Ectodermal cell (in vitro differentiated cells): ENCODE measurements around the gene AATF.
"Not testable (repeated sequence)": the region's sequence is repeated elsewhere in the genome, so short reads cannot be mapped to it uniquely, and the experiment has no call there.

Experiments
- H3K27ac ChIP-seq: 2 replicates; pipeline ENCODE4 v1.7.0; 2013; ENCODE audit warnings: mild to moderate bottlenecking, low read depth, low read length; ENCODE audit not compliant: insufficient read depth, poor library complexity, severe bottlenecking
- H3K27me3 ChIP-seq: 2 replicates; pipeline ENCODE4 v1.7.0; 2013; ENCODE audit warnings: mild to moderate bottlenecking, low read length; ENCODE audit not compliant: insufficient read depth, control insufficient read depth, poor library complexity, severe bottlenecking
- H3K36me3 ChIP-seq: one replicate; pipeline ENCODE4 v1.7.0; 2013; ENCODE audit warnings: low read length; ENCODE audit not compliant: control insufficient read depth, insufficient read depth
- H3K4me1 ChIP-seq: one replicate; pipeline ENCODE4 v1.7.0; 2013; ENCODE audit warnings: low read length; ENCODE audit not compliant: control insufficient read depth, insufficient read depth
- H3K4me3 ChIP-seq: 2 replicates; pipeline ENCODE4 v1.7.0; 2013; ENCODE audit warnings: low read depth, low read length, control low read depth; ENCODE audit not compliant: insufficient read depth
- H3K9me3 ChIP-seq: 2 replicates; pipeline ENCODE4 v1.7.0; 2013; ENCODE audit warnings: mild to moderate bottlenecking, low read length, moderate library complexity; ENCODE audit not compliant: control insufficient read depth
- WGBS, 2 experiments: methylation state at CpG; one replicate each; pipeline ENCODE4 v1.1.7; 2013; ENCODE audit warnings: missing lambda C conversion rate in 2 of 2; 5-methylcytosine and 5-hydroxymethylcytosine counted together

AATF gene

DNA sequence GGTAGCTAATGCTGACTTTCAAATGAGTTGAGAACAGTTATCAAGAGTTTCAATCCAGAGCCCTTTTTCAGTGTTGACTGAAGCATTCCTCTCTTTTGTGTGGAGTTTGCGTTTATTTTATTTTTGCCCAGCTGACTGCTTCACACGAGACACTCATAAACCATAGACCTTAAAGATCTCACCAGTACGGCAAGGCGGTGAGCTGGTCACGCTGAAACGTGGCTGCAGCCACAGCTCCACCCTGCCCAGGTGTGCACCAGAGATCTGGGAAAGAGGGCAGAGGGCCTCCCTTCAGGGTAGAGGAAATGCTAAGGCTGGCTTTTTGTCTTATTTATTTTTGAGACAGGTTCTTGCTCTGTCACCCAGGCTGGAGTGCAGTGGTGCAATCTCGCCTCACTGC lies 112.2 kb downstream of the AATF start:
- 90 to 94% methylated on average over 7 of the region's 7 CpGs for WGBS, 2 experiments
- H3K4me3 ChIP-seq = no peak overlapping the region
- no peak overlapping the region for H3K27ac ChIP-seq
- H3K36me3 ChIP-seq = no peaks in the 10 kb centered on the region
- H3K9me3 ChIP-seq = no peaks in the 10 kb centered on the region
- peaks cover 11% of the 10 kb centered on the region for H3K4me1 ChIP-seq
- no peaks in the 10 kb centered on the region for H3K27me3 ChIP-seq

DNA sequence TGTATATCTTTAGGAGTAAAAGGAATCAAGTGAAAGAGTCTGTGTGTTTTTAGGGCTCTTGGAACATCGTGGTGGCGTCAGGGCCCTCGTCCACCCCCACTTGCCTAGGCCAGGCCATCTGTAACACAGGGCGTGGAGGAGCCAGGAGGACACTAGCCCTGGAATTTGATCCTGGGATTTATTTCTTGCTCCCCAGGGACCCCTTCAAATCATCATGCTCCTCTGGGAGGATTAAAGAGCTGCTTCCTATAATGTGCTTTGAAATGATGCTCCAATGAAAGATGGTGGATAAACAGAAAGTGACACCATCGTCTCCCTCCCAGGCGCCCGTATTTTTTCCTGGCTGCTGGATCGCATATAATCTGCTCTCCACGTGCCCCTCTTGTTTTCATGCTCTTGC lies 113.3 kb downstream of the AATF start:
- Histone ChIP-seq H3K9me3 (no peaks in the 10 kb centered on the region), H3K27ac (no peak overlapping the region), H3K27me3 (no peaks in the 10 kb centered on the region), H3K36me3 (no peaks in the 10 kb centered on the region), H3K4me3 (no peak overlapping the region), H3K4me1 (peaks cover 17% of the 10 kb centered on the region)
- 85 to 87% methylated on average over 9 of the region's 9 CpGs for WGBS, 2 experiments

DNA sequence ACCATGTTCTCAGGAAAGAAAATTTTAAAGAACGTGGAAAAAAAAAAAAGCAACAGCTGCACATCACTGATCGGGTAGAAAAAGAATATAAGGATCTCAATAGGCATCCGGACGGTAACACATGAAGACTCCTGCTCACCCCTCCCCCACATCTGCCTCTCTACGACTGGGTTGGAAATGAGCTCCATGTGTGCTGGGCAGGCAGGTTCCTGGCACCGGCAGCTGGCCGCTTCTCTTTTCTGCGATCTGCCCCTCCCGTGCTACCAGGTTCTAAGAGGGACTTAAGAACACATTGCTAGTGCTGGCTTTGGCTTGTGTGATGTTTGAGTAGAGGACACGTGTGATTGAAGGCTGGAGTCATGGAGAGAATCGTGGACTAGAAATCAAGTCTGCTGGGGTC lies 115.5 kb downstream of the AATF start:
- H3K27me3 ChIP-seq = no peaks in the 10 kb centered on the region
- no peak overlapping the region for H3K4me3 ChIP-seq
- no peaks in the 10 kb centered on the region for H3K9me3 ChIP-seq
- H3K4me1 ChIP-seq = peaks cover 17% of the 10 kb centered on the region
- 84% methylated on average over 11 of the region's 11 CpGs for WGBS, 2 experiments
- H3K36me3 ChIP-seq = no peaks in the 10 kb centered on the region
- H3K27ac ChIP-seq = no peak overlapping the region

DNA sequence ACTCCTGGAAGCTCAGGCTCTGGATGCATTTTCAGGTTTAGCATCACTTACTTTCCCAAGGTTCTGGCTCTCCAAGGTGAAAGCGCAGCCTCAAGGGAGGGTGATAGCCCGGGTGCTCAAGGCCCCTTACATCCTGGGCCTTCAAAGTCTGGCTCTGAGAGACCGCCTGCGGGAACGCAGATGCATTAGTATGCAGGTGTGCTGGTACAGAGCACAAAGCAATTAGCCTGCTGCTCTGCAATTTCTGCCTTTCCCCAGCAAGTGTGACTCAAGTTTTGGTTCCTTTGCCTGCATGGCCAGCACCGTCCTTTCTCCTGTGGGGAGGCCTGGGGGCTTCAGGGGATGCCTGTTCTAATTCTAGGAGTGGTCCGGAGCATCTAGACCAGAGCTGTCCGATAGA lies 116.2 kb downstream of the AATF start:
- H3K4me1 ChIP-seq = peaks cover 17% of the 10 kb centered on the region

DNA sequence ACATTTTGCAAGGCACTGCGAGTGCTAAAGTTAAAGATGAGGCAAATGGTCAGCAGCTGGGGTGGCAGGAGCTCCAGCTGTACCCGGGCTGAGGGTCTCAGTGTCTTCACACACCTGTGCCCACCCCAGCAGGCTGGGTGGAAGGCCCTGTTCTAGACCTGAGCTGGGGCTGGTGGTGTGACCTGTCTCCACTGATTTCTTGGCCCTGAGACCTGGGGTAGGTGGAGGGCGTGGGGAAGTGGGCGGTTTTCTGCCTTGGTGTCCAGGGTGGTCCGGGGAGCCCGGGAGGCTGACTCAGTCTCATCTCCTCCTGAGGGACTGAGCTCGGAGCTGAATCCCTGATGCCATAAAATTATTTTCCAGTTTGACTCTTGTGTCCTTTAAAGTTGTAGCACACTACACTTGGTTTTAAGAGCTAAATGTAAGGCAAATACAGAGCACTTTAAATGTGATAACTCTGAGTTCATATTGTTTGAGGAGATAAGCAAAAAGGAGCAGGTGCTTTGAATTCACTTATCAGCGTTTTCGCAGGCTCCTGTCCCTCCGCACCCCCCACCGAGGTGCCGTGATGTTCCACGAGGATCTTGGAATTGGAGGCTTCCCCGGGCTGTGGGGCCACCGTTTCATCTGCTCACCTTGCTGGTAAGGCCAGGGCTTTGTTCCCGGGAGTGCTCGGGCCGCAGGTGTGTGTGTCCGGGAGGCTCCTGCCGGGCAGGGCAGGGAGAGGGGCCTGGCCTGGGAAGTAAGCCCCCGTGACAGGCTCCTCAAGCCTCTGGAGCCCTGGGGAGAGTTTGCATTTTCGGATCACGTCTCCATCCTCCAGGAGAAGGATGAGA lies 117.0 kb downstream of the AATF start:
- 55 to 60% methylated on average over 23 of the region's 23 CpGs for WGBS, 2 experiments
- peaks cover 17% of the 10 kb centered on the region for H3K4me1 ChIP-seq
- H3K36me3 ChIP-seq = no peaks in the 10 kb centered on the region
- H3K27ac ChIP-seq = no peak overlapping the region
- H3K9me3 ChIP-seq = no peaks in the 10 kb centered on the region
- no peaks in the 10 kb centered on the region for H3K27me3 ChIP-seq
- H3K4me3 ChIP-seq = no peak overlapping the region

More for the DNA sequence above, 116.2 kb downstream of the AATF start:
- H3K27ac ChIP-seq = no peak overlapping the region
- no peaks in the 10 kb centered on the region for H3K36me3 ChIP-seq
- no peaks in the 10 kb centered on the region for H3K9me3 ChIP-seq
- WGBS, 2 experiments = 83 to 85% methylated on average over 8 of the region's 8 CpGs
- no peak overlapping the region for H3K4me3 ChIP-seq
- no peaks in the 10 kb centered on the region for H3K27me3 ChIP-seq

DNA sequence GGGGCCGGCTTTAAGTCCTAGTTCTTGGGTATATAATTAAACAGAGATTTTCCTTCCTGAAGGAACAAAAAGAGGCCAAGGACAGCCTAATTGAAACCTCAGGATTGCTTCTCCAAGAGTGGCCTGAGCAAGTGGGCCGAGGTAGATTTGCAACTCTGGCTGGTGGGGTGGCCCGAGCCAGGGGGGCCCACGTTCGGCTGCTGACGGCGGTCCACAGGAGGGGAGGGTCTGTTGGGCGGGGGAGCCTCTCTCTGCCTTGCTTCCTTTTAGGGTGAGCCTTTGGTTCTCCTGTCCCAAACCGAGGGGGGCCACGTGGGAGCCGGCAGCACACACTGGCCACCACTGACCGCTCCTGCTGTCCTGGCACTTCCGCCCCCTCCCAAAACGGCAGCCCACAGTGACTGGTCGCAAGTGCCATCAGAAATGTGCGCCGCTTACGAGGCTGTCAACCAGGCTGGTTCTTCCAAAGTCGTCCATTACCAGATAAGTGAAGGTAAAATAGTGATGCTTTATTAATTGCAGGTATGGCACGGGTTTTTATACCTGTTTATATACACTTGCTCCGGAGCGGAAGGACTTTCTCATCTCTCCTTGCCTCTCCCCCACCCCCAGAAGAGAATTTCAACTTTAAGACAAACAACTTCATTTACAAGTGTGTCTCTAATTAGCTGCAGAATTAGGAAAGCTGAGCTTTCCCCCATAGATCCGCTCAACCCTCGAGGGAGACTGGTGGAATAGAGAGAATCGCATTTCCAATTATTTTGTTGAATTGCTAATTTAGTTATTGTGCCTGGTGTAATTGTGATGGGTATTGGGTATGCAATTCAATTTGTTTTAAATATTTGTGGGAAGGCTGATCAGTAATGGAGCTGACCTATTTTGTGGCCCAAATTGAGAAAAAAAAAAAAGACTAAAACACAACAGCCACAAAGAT lies 117.8 kb downstream of the AATF start:
- no peaks in the 10 kb centered on the region for H3K27me3 ChIP-seq
- no peak overlapping the region for H3K27ac ChIP-seq
- peaks cover 17% of the 10 kb centered on the region for H3K4me1 ChIP-seq
- no peaks in the 10 kb centered on the region for H3K9me3 ChIP-seq
- WGBS, 2 experiments = 57 to 67% methylated on average over 25 of the region's 25 CpGs
- no peak overlapping the region for H3K4me3 ChIP-seq
- no peaks in the 10 kb centered on the region for H3K36me3 ChIP-seq

DNA sequence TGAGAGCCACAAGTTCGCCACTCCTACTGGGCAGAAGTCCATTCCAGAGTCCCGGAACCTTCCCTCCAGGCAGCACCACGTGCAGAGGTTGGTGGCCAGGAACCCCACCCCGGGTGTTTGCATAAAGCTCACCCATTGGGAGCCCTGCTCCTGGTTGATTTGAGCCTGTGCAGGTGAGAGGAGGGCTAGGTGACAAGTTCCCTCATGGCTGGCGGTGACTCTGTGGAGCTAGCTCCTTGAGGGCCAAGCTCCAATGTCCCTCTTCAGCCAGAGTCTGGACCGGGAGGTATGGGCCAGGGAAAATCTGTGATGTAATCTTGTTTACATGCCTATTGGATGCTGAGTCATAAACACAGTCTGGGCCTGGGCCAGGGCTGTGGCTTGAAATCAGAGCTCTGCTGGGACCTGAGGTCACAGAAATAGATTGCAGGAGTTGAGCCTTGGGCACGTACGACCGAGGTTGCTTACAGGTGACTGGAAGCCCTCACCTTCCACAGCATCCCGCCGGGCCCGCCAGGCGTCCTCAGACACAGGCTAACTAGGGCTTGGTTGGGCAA lies 118.9 kb downstream of the AATF start:
- Histone ChIP-seq H3K4me1 (peaks cover 9% of the 10 kb centered on the region), H3K27ac (no peak overlapping the region), H3K27me3 (no peaks in the 10 kb centered on the region), H3K9me3 (no peaks in the 10 kb centered on the region), H3K36me3 (no peaks in the 10 kb centered on the region), H3K4me3 (no peak overlapping the region)
- 86 to 89% methylated on average over 13 of the region's 13 CpGs for WGBS, 2 experiments

DNA sequence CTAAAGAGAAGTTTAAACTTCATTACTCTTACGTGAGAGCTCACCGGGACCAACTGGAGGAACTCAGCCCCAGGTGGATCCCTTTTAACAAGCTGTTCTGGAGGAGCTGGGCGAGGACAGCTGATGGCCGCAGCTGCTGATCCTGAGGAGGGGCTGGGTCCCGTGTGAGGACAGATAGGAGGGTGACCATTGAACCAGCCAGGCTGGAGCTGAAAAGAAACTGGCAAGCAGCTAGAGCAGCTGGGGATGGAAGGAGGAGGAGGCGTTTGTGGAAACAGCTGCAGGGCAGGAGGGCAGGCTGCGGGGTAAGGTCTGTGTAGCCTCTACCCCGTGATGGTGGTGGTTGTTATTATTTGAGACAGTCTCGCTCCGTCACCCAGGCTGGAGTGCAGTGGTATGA lies 119.5 kb downstream of the AATF start:
- Histone ChIP-seq H3K36me3 (no peaks in the 10 kb centered on the region), H3K9me3 (no peaks in the 10 kb centered on the region), H3K27me3 (no peaks in the 10 kb centered on the region), H3K27ac (no peak overlapping the region), H3K4me3 (no peak overlapping the region), H3K4me1 (peaks cover 9% of the 10 kb centered on the region)
- WGBS, 2 experiments = 74 to 76% methylated on average over 10 of the region's 10 CpGs

DNA sequence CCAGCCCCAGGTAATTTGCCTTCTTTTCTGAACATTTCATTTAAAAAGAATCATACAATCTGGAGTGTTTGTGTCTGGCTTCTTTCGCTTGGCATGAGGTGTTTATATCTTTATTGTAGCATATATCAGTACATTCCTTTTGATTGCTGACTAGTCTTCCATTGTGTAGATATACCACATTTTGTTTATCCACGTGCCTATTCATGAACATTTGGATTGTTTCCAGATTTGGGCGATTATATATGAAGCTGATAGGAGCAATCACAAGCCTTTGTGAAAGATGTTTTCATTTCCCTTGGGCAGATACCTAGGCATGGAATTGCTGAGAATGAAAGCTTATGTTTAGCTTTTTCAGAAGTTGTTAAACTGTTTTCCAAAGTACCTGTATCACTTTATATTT lies 120.3 kb downstream of the AATF start:
- no peak overlapping the region for H3K27ac ChIP-seq
- peaks cover 9% of the 10 kb centered on the region for H3K4me1 ChIP-seq
- 98% methylated on average over 2 of the region's 3 CpGs for WGBS, 2 experiments
- H3K9me3 ChIP-seq = no peaks in the 10 kb centered on the region
- H3K36me3 ChIP-seq = no peaks in the 10 kb centered on the region
- no peak overlapping the region for H3K4me3 ChIP-seq
- no peaks in the 10 kb centered on the region for H3K27me3 ChIP-seq

DNA sequence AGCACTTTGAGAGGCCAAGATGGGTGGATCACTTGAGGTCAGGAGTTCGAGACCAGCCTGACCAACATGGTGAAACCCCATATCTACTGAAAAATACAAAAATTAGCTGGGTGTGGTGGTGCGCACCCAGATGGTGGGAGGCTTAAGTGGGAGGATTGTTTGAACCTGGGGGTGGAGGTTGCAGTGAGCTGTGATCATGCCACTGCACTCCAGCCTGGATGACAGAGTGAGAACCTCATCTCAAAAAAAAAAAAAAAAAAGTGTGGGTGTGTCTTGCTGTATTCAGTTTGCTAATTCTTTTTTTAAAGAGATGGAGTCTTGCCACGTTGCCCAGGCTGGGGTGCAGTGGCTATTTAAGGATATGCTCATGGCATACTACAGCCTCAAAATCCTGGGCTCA lies 124.7 kb downstream of the AATF start:
- H3K27ac ChIP-seq, H3K4me1 ChIP-seq: not testable (repeated sequence)
- WGBS, 2 experiments = 89 to 96% methylated on average over 3 of the region's 3 CpGs

More for the DNA sequence above, 124.7 kb downstream of the AATF start:
- not testable (repeated sequence) for H3K4me3 ChIP-seq, H3K36me3 ChIP-seq, H3K27me3 ChIP-seq, H3K9me3 ChIP-seq
